MM.1S (cell line): Measurements from ENCODE around the gene RFTN1.

Experiments
- DNase-seq: peaks from one replicate; pipeline ENCODE4 v3.0.0-alpha.2; 2015
- H2AFZ ChIP-seq: fragments of 300-600 bp; sonication (generic); 2 replicates; pipeline ENCODE4 v1.6.0; 2016; ENCODE audit warnings: antibody characterized with exemption, low read length
- H3F3A ChIP-seq: fragments of 300-600 bp; sonication (generic); 2 replicates; pipeline ENCODE4 v1.6.1; 2016; ENCODE audit warnings: mild to moderate bottlenecking, antibody characterized with exemption, low read length, moderate library complexity, mixed read lengths; ENCODE audit not compliant: insufficient read depth
- H3K27ac ChIP-seq: fragments of 300-600 bp; sonication (generic); 2 replicates; pipeline ENCODE4 v1.5.1; 2016; ENCODE audit warnings: mild to moderate bottlenecking, low read length
- H3K27me3 ChIP-seq: fragments of 300-600 bp; sonication (generic); replicated peaks from 2 replicates; pipeline ENCODE4 v1.6.0; 2016; ENCODE audit warnings: low read length; ENCODE audit not compliant: insufficient read depth
- H3K36me3 ChIP-seq: fragments of 300-600 bp; sonication (generic); replicated peaks from 2 replicates; pipeline ENCODE4 v1.6.1; 2016; ENCODE audit warnings: mild to moderate bottlenecking, low read length, mixed read lengths; ENCODE audit not compliant: insufficient read depth
- H3K4me1 ChIP-seq: fragments of 300-600 bp; sonication (generic); 2 replicates; pipeline ENCODE4 v1.6.1; 2016; ENCODE audit warnings: low read length, mixed read lengths
- H3K4me2 ChIP-seq: fragments of 300-600 bp; sonication (generic); 2 replicates; pipeline ENCODE4 v1.6.0; 2016; ENCODE audit warnings: low read depth, low read length
- H3K4me3 ChIP-seq: fragments of 300-600 bp; sonication (generic); 2 replicates; pipeline ENCODE4 v1.5.1; 2016; ENCODE audit warnings: low read length, mixed read lengths
- H3K79me2 ChIP-seq: fragments of 300-600 bp; sonication (generic); 2 replicates; pipeline ENCODE4 v1.6.1; 2016; ENCODE audit warnings: mixed run types, low read length, mixed read lengths
- H3K9ac ChIP-seq: fragments of 300-600 bp; sonication (generic); 2 replicates; pipeline ENCODE4 v1.6.1; 2016; ENCODE audit warnings: low read length, mixed read lengths
- H3K9me2 ChIP-seq: fragments of 300-600 bp; sonication (generic); replicated peaks from 2 replicates; pipeline ENCODE4 v1.6.1; 2016; ENCODE audit warnings: mild to moderate bottlenecking, low read length, mixed read lengths; ENCODE audit not compliant: insufficient read depth
- H3K9me3 ChIP-seq: fragments of 300-600 bp; sonication (generic); replicated peaks from 2 replicates; pipeline ENCODE4 v1.6.1; 2016; ENCODE audit warnings: mild to moderate bottlenecking, low read length, mixed read lengths; ENCODE audit not compliant: insufficient read depth
- H4K20me1 ChIP-seq: fragments of 300-600 bp; sonication (generic); 2 replicates; pipeline ENCODE4 v1.6.1; 2016; ENCODE audit warnings: mild to moderate bottlenecking, low read length, moderate library complexity, mixed read lengths; ENCODE audit not compliant: insufficient read depth
- CTCF ChIP-seq: fragments of 300-600 bp; sonication (generic); IDR thresholded peaks from 2 replicates; pipeline ENCODE4 v1.5.1; 2016; ENCODE audit warnings: antibody characterized with exemption, low read length, mixed read lengths
- EZH2 ChIP-seq: fragments of 300-600 bp; sonication (generic); optimal IDR thresholded peaks from 2 replicates; pipeline ENCODE3; 2017; ENCODE audit warnings: low read depth, mild to moderate bottlenecking, antibody characterized with exemption, low read length, mixed read lengths
- EZH2phosphoT487 ChIP-seq: fragments of 300-600 bp; sonication (generic); IDR thresholded peaks from 2 replicates; pipeline ENCODE4 v1.6.1; 2018; ENCODE audit warnings: antibody characterized with exemption, low read length

The RFTN1 gene

GRCh38 chr3:16377196-16377595 lies 136.3 kb downstream of the RFTN1 start:
- H3K9me3 ChIP-seq, result no peaks in the 10 kb centered on the region
- no peak overlapping the region; the same call in 1 of the 2 replicates for H3K27ac ChIP-seq
- no peak for TF ChIP-seq EZH2phosphoT487
- no peak for TF ChIP-seq EZH2
- no peak for TF ChIP-seq CTCF
- no peak overlapping the region for H3K4me2 ChIP-seq
- no peaks in the 10 kb centered on the region for H3K27me3 ChIP-seq
- no peak overlapping the region for H3K4me3 ChIP-seq
- H3K9ac ChIP-seq, result no peak overlapping the region
- H4K20me1 ChIP-seq, result no peaks in the 10 kb centered on the region
- no peak overlapping the region for H2AFZ ChIP-seq
- peak; percentile 50 for DNase-seq
- 0 out of 2 replicates have a peak, but pooled peaks cover 4% of the 10 kb centered on the region for H3K4me1 ChIP-seq
- H3K79me2 ChIP-seq, result no peaks in the 10 kb centered on the region
- no peaks in the 10 kb centered on the region for H3K9me2 ChIP-seq
- H3K36me3 ChIP-seq, result no peaks in the 10 kb centered on the region
- no peaks in the 10 kb centered on the region for H3F3A ChIP-seq

- no peaks in the 10 kb centered on the region for H3K36me3 ChIP-seq
- no peaks in the 10 kb centered on the region for H3K9me2 ChIP-seq
- no peaks in the 10 kb centered on the region for H4K20me1 ChIP-seq
- H3K27me3 ChIP-seq, result no peaks in the 10 kb centered on the region
- no peak overlapping the region for H2AFZ ChIP-seq
- DNase-seq, result no peak
- H3K4me3 ChIP-seq, result no peak overlapping the region
- H3F3A ChIP-seq, result no peaks in the 10 kb centered on the region
- H3K4me2 ChIP-seq, result no peak overlapping the region
- TF ChIP-seq EZH2, result no peak
- no peak for TF ChIP-seq EZH2phosphoT487
- TF ChIP-seq CTCF, result no peak
- 0 out of 2 replicates have a peak, but pooled peaks cover 4% of the 10 kb centered on the region for H3K4me1 ChIP-seq
- no peak overlapping the region for H3K27ac ChIP-seq
- H3K79me2 ChIP-seq, result no peaks in the 10 kb centered on the region
- H3K9ac ChIP-seq, result no peak overlapping the region
- H3K9me3 ChIP-seq, result no peaks in the 10 kb centered on the region
Observed at GRCh38 chr3:16375891-16376290, 137.6 kb downstream of the RFTN1 start.

DNA sequence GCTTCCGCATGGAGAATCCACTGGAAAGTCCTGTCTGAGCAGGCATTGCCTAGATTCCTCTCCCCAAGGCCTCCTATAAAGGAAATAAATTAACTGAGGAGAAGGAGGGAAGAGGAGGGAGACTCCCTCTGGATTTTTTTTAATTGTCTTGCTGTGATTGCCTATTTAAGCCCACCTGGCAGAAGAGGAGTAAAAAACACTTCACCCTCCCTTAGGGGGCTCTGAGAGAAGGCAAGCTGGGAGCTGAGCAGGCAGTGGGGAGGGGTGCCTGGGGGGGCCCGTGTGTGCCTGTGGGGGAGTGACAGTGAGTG lies 138.6 kb downstream of the RFTN1 start:
- H3K27ac ChIP-seq, result no peak overlapping the region
- H3K9ac ChIP-seq, result no peak overlapping the region
- TF ChIP-seq CTCF (no peak), EZH2phosphoT487 (no peak), EZH2 (no peak)
- DNase-seq, result no peak
- no peak overlapping the region for H3K4me3 ChIP-seq
- H3K9me3 ChIP-seq, result no peaks in the 10 kb centered on the region
- H3K27me3 ChIP-seq, result no peaks in the 10 kb centered on the region
- H3K9me2 ChIP-seq, result no peaks in the 10 kb centered on the region
- no peaks in the 10 kb centered on the region for H4K20me1 ChIP-seq
- 0 out of 2 replicates have a peak, but pooled peaks cover 4% of the 10 kb centered on the region for H3K4me1 ChIP-seq
- H3K79me2 ChIP-seq, result no peaks in the 10 kb centered on the region
- no peaks in the 10 kb centered on the region for H3F3A ChIP-seq
- no peak overlapping the region for H3K4me2 ChIP-seq
- no peak overlapping the region for H2AFZ ChIP-seq
- H3K36me3 ChIP-seq, result no peaks in the 10 kb centered on the region
